Endothelial cell of umbilical vein (primary cell): Measurements from ENCODE around the gene NDUFS8.
A peak's percentile ranks its signal among the peaks of the same experiment; 100 is the strongest.
"Not testable (repeated sequence)": the region's sequence is repeated elsewhere in the genome, so short reads cannot be mapped to it uniquely, and the experiment has no call there.

Experiments used
- CTCF ChIP-seq, 2 donors: IDR thresholded peaks; 1 replicate in 1 of 2; 2 replicates in 1 of 2; pipeline ENCODE4 v1.5.1; 2011; ENCODE audit warnings: low read length in 2 of 2, mild to moderate bottlenecking in 2 of 2, moderate library complexity in 2 of 2, control low read depth in 1 of 2, inconsistent platforms in 1 of 2, low read depth in 1 of 2; ENCODE audit not compliant: insufficient read depth in 1 of 2; ENCODE audit errors: extremely low read depth in 1 of 2
- EZH2 ChIP-seq: IDR thresholded peaks from 2 replicates; pipeline ENCODE4 v1.6.1; 2012; ENCODE audit warnings: borderline replicate concordance, low read depth, mild to moderate bottlenecking, moderate library complexity, low read length, inconsistent platforms; ENCODE audit not compliant: severe bottlenecking
- FOS ChIP-seq: IDR thresholded peaks from 2 replicates; pipeline ENCODE4 v1.6.1; 2011; ENCODE audit warnings: mild to moderate bottlenecking, low read length, moderate library complexity, borderline replicate concordance; ENCODE audit not compliant: insufficient read depth
- GATA2 ChIP-seq: IDR thresholded peaks from 2 replicates; pipeline ENCODE4 v1.7.0; 2011; ENCODE audit warnings: low read depth, mild to moderate bottlenecking, moderate library complexity, mixed read lengths, low read length; ENCODE audit not compliant: insufficient read length, insufficient read depth
- JUN ChIP-seq: IDR thresholded peaks from 2 replicates; pipeline ENCODE4 v1.6.1; 2011; ENCODE audit warnings: borderline replicate concordance, low read depth; ENCODE audit not compliant: insufficient read length, insufficient read depth
- MAX ChIP-seq: IDR thresholded peaks from 2 replicates; pipeline ENCODE4 v1.6.1; 2011; ENCODE audit not compliant: insufficient read depth, insufficient read length
- MYC ChIP-seq: IDR thresholded peaks from one replicate; pipeline ENCODE4 v1.6.1; 2011; ENCODE audit warnings: mild to moderate bottlenecking, low read depth, low read length
- POLR2A ChIP-seq: IDR thresholded peaks from 2 replicates; pipeline ENCODE4 v1.6.1; 2012; ENCODE audit warnings: low read depth, mild to moderate bottlenecking, control low read depth, low read length
- POLR2AphosphoS5 ChIP-seq: IDR thresholded peaks from 2 replicates; pipeline ENCODE4 v1.6.1; 2012; ENCODE audit warnings: low read depth, mild to moderate bottlenecking, control low read depth, low read length, moderate library complexity; ENCODE audit not compliant: insufficient read depth

- TF ChIP-seq CTCF (IDR thresholded peaks at IDR 0.05; ENCODE audit: extremely low read depth in 1 of 2, insufficient read depth in 1 of 2, low read depth in 1 of 2, low read length in 2 of 2) = peak; percentile 35 to 53
- not testable (repeated sequence) for TF ChIP-seq POLR2A, MYC, EZH2, POLR2AphosphoS5, MAX, GATA2, JUN, FOS
Observed at GRCh38 chr11:67993821-67994220, 36.7 kb upstream of the NDUFS8 start.
